Endothelial cell of umbilical vein (primary cell): ENCODE data around the gene MUCL3. TPM values are rescaled to one million over a fixed set of nuclear protein-coding genes. Genes with fewer than 3 reads are reported as not detected.

Experiments
- BruUV-seq: library from RNA; stranded (reverse); fragments of 400-500 nt; replicated peaks from 2 replicates; lab custom pipeline; 2021; lab: Mats Ljungman, UMichigan
- CTCF ChIA-PET: fragments of 300-600, 350-600 bp; sonication (Branson Sonifier 250); formaldehyde crosslinking; loops from one replicate; lab custom pipeline; 2021; ENCODE audit warnings: antibody characterized with exemption, inconsistent platforms; lab: Charles Lee
- POLR2A ChIA-PET: fragments of 300-600, 350-600 bp; sonication (Branson Sonifier 250); formaldehyde crosslinking; loops from one replicate; lab custom pipeline; 2021; ENCODE audit warnings: antibody characterized with exemption, inconsistent platforms; lab: Charles Lee
- DNase-seq: peaks from one replicate; pipeline ENCODE4 v3.0.0-alpha.2; 2011; ENCODE audit warnings: low read depth, low spot score
- FAIRE-seq: peaks from 2 replicates; lab custom pipeline; 2011; peaks lifted over from hg19 to GRCh38; lab: Jason Lieb, UNC
- H2AFZ ChIP-seq: 2 replicates; pipeline ENCODE4 v1.6.0; 2012; ENCODE audit warnings: low read depth, low read length, control low read depth, inconsistent platforms
- H3K27ac ChIP-seq: 2 replicates; pipeline ENCODE4 v1.5.1; 2011; ENCODE audit warnings: low read depth, mild to moderate bottlenecking, control low read depth, low read length, moderate library complexity; ENCODE audit not compliant: insufficient read depth
- H3K27me3 ChIP-seq, 2 experiments: 2 replicates each; pipeline versions ENCODE4 v1.6.0 to v1.6.1; 2011; ENCODE audit warnings: low read length in 2 of 2, mixed read lengths in 1 of 2; ENCODE audit not compliant: control insufficient read depth in 2 of 2, insufficient read depth in 2 of 2
- H3K36me3 ChIP-seq, 2 experiments: 2 replicates in 1 of 2; 3 replicates in 1 of 2; pipeline ENCODE4 v1.5.1; 2011; ENCODE audit warnings: low read length in 2 of 2, mild to moderate bottlenecking in 1 of 2, moderate library complexity in 1 of 2; ENCODE audit not compliant: control insufficient read depth in 2 of 2, insufficient read depth in 2 of 2; ENCODE audit errors: extremely low read depth in 1 of 2
- H3K4me1 ChIP-seq: 3 replicates; pipeline ENCODE4 v1.5.1; 2011; ENCODE audit warnings: mild to moderate bottlenecking, low read length; ENCODE audit not compliant: control insufficient read depth, insufficient read depth; ENCODE audit errors: extremely low read depth
- H3K4me2 ChIP-seq: 2 replicates; pipeline ENCODE4 v1.6.1; 2011; ENCODE audit warnings: low read length, control low read depth, mixed read lengths; ENCODE audit not compliant: insufficient read depth
- H3K4me3 ChIP-seq, 3 experiments: fragments of 200-600 bp in 1 of 3; sonication (generic), shearing (Covaris generic) in 1 of 3; replicated peaks in 1 of 3; 2 replicates each; pipeline ENCODE4 v1.5.1; 2011 to 2016; ENCODE audit warnings: control low read depth in 3 of 3, low read length in 3 of 3, mild to moderate bottlenecking in 2 of 3, inconsistent platforms in 1 of 3, low read depth in 1 of 3, moderate library complexity in 1 of 3; ENCODE audit not compliant: insufficient read depth in 1 of 3
- H3K79me2 ChIP-seq: 2 replicates; pipeline ENCODE4 v1.6.0; 2012; ENCODE audit warnings: low read length, inconsistent platforms; ENCODE audit not compliant: control insufficient read depth, insufficient read depth
- H3K9ac ChIP-seq: replicated peaks from 2 replicates; pipeline ENCODE3; 2011; ENCODE audit warnings: low read length, control low read depth; ENCODE audit not compliant: insufficient read depth; ENCODE audit errors: extremely low read depth
- H3K9me1 ChIP-seq: replicated peaks from 3 replicates; pipeline ENCODE4 v1.6.0; 2011; ENCODE audit warnings: mild to moderate bottlenecking, low read length; ENCODE audit not compliant: control insufficient read depth, insufficient read depth; ENCODE audit errors: extremely low read depth
- H3K9me3 ChIP-seq: replicated peaks from 2 replicates; pipeline ENCODE4 v1.5.1; 2012; ENCODE audit warnings: low read length, inconsistent platforms; ENCODE audit not compliant: control insufficient read depth, insufficient read depth
- H4K20me1 ChIP-seq: replicated peaks from 2 replicates; pipeline ENCODE3; 2011; ENCODE audit warnings: mild to moderate bottlenecking, low read length; ENCODE audit not compliant: control insufficient read depth, insufficient read depth; ENCODE audit errors: extremely low read depth
- CTCF ChIP-seq, 2 donors: IDR thresholded peaks; 1 replicate in 1 of 2; 2 replicates in 1 of 2; pipeline ENCODE4 v1.5.1; 2011; ENCODE audit warnings: low read length in 2 of 2, mild to moderate bottlenecking in 2 of 2, moderate library complexity in 2 of 2, control low read depth in 1 of 2, inconsistent platforms in 1 of 2, low read depth in 1 of 2; ENCODE audit not compliant: insufficient read depth in 1 of 2; ENCODE audit errors: extremely low read depth in 1 of 2
- EZH2 ChIP-seq: IDR thresholded peaks from 2 replicates; pipeline ENCODE4 v1.6.1; 2012; ENCODE audit warnings: borderline replicate concordance, low read depth, mild to moderate bottlenecking, moderate library complexity, low read length, inconsistent platforms; ENCODE audit not compliant: severe bottlenecking
- FOS ChIP-seq: IDR thresholded peaks from 2 replicates; pipeline ENCODE4 v1.6.1; 2011; ENCODE audit warnings: mild to moderate bottlenecking, low read length, moderate library complexity, borderline replicate concordance; ENCODE audit not compliant: insufficient read depth
- GATA2 ChIP-seq: IDR thresholded peaks from 2 replicates; pipeline ENCODE4 v1.7.0; 2011; ENCODE audit warnings: low read depth, mild to moderate bottlenecking, moderate library complexity, mixed read lengths, low read length; ENCODE audit not compliant: insufficient read length, insufficient read depth
- JUN ChIP-seq: IDR thresholded peaks from 2 replicates; pipeline ENCODE4 v1.6.1; 2011; ENCODE audit warnings: borderline replicate concordance, low read depth; ENCODE audit not compliant: insufficient read length, insufficient read depth
- MAX ChIP-seq: IDR thresholded peaks from 2 replicates; pipeline ENCODE4 v1.6.1; 2011; ENCODE audit not compliant: insufficient read depth, insufficient read length
- MYC ChIP-seq: IDR thresholded peaks from one replicate; pipeline ENCODE4 v1.6.1; 2011; ENCODE audit warnings: mild to moderate bottlenecking, low read depth, low read length
- POLR2A ChIP-seq: IDR thresholded peaks from 2 replicates; pipeline ENCODE4 v1.6.1; 2012; ENCODE audit warnings: low read depth, mild to moderate bottlenecking, control low read depth, low read length
- POLR2AphosphoS5 ChIP-seq: IDR thresholded peaks from 2 replicates; pipeline ENCODE4 v1.6.1; 2012; ENCODE audit warnings: low read depth, mild to moderate bottlenecking, control low read depth, low read length, moderate library complexity; ENCODE audit not compliant: insufficient read depth
- dilution Hi-C: fragments of 300-500 bp; cut with MboI; formaldehyde crosslinking; loops from one replicate; pipeline ENCODE4 v1.15.0; 2019; ENCODE audit warnings: low sequenced_read_pairs; ENCODE audit not compliant: extremely low pct_ligation_motif_present
- intact Hi-C: fragments of 100-400 bp; cut with micrococcal nuclease; formaldehyde crosslinking; loops from one replicate; pipeline ENCODE4 v1.10.0; 2022
- polyA plus RNA-seq, 4 experiments: library from polyadenylated mRNA; depleted of rRNA in 3 of 4; stranded (reverse) in 3 of 4; unstranded in 1 of 4; fragments of >200 nt; gene quantifications; 2 replicates each; pipeline versions ENCODE4 v1.2.1 to v1.2.3, GENCODE V29; 2011 to 2012; ENCODE audit warnings: missing spikeins in 1 of 4
- total RNA-seq: library from RNA; stranded (reverse); gene quantifications from 2 replicates; pipeline ENCODE4 v1.2.3, GENCODE V29; 2021

The MUCL3 gene
- total and polyA plus RNA-seq, 2 donors (not counting 3 experiments of a cell fraction or from before 2014, with no cell fraction given), result not detected

- H3K36me3 ChIP-seq, result no peaks in the 10 kb centered on the region
- ChIA-PET CTCF (interaction anchor here (0.7 to 1.7 kb wide), 2 partner anchors 30 to 90 kb away, joined by 3 read pairs; no protein-coding TSS in a partner anchor), POLR2A (no interaction called here)
- no peak overlapping the region for H3K27ac ChIP-seq
- no peaks in the 10 kb centered on the region for H3K9me1 ChIP-seq
- intact Hi-C loops (no loop called here), dilution Hi-C loops (no loop called here)
- no peak overlapping the region for H3K9ac ChIP-seq
- no peaks in the 10 kb centered on the region for H4K20me1 ChIP-seq
- DNase-seq (no peak), FAIRE-seq (no peak)
- no peaks in the 10 kb centered on the region for H3K4me1 ChIP-seq
- no TSS peak for BruUV-seq
- no peaks in the 10 kb centered on the region for H3K79me2 ChIP-seq
- no peaks in the 10 kb centered on the region for H3K9me3 ChIP-seq
- H3K27me3 ChIP-seq, result no peaks in the 10 kb centered on the region
- no peak overlapping the region for H2AFZ ChIP-seq
- no peak overlapping the region for H3K4me3 ChIP-seq
- no peak overlapping the region for H3K4me2 ChIP-seq
- TF ChIP-seq FOS, result no peak
- no peak for TF ChIP-seq MYC
- no peak for TF ChIP-seq GATA2
- no peak for TF ChIP-seq EZH2
- TF ChIP-seq JUN, result no peak
- no peak for TF ChIP-seq MAX
- no peak for TF ChIP-seq POLR2AphosphoS5
- TF ChIP-seq POLR2A, result no peak
- no peak for TF ChIP-seq CTCF (IDR thresholded peaks at IDR 0.05; ENCODE audit: extremely low read depth in 1 of 2, insufficient read depth in 1 of 2, low read depth in 1 of 2, low read length in 2 of 2)
Observed at GRCh38 chr6:30990422-30991086, 49.8 kb downstream of the MUCL3 start.
